GM21515 (cell line): Measurements from ENCODE around the gene HSDL1.

Experiments
- ATAC-seq: cut with Tn5 transposase; IDR thresholded peaks from one replicate; pipeline ENCODE4 v1.9.1; 2021; ENCODE audit not compliant: unreplicated experiment

HSDL1 gene

DNA sequence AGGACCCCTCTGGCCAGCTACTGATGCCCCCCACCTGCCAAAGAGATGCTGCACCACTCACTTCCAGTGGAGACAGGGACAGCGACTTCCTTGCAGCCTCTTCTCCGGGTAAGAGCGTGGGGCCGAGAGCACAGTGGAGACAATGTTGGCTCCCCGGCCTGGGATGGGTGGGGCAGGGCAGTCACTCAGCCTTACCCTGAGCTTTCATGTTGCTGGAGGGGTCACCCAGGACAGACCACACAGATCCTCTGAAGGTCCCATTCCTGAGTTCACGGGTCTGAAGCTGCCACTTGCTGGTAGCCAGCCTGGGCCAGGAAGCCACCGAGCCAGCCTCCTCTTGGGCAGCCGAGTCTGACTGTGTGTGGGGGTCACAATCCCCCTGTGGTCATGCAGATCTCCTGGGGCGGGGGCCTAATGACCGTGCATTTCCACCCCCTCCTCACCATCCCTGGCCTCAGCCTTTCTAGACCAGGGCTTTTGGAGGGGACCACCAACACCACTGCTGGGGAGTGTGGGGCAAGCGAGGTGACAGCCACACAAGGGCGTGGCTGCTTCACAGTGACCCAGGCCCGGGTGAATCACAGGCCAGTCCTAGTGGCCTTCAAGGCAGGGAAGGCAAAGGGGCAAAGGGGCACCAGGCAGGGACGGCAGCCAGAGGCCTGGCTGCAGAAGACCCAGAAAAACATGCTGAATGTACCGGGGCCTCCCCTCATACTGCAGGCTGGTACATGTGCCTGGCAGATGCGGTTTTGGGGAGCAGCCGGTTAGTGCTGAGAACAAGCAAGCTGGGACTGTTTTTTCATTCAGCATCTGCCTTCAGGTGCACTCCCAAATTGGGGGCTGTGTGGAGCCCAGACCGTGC, 31.4 kb upstream of the HSDL1 start:
- no peak for ATAC-seq

DNA sequence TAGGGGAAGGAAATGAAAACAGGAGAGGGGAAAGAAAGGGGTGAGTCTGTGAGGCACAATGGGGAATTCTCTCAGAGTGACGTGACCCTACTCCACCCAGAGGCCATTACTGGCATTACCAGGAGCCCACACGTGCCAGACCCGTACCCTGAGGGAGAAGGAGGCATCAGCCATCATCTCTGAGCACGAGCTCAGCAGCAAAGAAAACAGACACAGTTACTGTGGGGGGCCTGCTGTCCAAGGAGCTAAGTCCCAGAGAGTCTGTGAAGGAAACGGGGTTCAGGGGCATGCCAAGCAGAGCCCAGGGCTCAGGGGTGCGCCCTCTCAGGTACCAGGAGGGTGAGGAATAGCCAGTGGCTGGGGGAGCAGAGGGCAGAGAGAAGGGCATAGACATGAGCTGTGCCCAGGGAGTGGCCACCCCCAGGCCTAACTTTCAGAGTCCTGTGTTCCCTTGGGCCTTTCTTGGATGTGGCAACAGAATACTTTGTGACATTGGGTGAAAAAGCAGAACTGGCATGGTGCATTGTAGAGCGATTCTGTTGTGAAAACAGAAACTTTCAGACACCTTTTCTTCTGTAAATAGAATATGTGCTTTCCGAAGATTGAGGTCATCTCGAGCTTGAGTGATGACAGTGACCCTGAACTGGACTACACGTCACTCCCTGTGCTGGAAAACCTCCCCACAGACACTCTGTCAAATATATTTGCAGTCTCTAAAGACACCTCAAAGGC, 30.5 kb upstream of the HSDL1 start:
- peak; percentile 73 for ATAC-seq

DNA sequence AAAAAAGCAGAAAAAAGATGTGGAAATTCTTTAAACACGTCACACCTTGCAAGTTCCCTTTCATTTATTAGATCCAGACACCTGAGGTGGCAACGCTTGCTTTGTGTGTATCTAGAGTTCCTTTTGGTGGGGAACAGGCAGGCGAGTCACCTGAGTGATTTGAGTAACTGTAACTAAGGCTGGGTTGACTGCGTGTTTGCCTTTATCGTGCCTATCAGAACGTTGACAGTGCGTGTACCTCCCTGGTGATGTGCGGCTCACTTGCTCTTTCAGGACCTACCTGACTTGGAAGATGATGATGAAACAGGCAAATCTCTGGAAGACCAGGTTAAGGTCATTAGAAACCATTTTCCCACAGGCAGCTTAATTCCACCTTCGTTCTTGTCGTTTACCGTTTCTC, 29.4 kb upstream of the HSDL1 start:
- ATAC-seq: no peak

DNA sequence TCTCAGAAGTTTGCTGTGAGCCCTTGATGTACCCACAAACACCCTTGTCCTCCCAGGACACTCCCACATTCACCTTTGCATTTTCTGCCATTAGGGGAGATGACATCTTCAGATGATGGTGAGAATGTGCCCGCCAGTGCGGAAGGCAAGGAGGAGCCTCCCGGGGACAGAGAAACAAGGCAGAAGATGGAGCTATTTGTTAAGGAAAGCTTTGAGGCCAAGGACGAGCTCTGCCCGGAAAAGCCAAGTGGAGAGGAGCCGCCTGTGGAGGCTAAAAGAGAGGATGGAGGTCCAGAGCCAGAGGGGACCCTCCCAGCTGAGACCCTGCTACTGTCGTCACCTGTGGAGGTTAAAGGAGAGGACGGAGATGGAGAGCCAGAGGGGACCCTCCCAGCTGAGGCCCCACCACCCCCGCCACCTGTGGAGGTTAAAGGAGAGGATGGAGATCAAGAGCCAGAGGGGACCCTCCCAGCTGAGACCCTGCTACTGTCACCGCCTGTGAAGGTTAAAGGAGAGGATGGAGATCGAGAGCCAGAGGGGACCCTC, 24.9 kb upstream of the HSDL1 start:
- no peak for ATAC-seq

DNA sequence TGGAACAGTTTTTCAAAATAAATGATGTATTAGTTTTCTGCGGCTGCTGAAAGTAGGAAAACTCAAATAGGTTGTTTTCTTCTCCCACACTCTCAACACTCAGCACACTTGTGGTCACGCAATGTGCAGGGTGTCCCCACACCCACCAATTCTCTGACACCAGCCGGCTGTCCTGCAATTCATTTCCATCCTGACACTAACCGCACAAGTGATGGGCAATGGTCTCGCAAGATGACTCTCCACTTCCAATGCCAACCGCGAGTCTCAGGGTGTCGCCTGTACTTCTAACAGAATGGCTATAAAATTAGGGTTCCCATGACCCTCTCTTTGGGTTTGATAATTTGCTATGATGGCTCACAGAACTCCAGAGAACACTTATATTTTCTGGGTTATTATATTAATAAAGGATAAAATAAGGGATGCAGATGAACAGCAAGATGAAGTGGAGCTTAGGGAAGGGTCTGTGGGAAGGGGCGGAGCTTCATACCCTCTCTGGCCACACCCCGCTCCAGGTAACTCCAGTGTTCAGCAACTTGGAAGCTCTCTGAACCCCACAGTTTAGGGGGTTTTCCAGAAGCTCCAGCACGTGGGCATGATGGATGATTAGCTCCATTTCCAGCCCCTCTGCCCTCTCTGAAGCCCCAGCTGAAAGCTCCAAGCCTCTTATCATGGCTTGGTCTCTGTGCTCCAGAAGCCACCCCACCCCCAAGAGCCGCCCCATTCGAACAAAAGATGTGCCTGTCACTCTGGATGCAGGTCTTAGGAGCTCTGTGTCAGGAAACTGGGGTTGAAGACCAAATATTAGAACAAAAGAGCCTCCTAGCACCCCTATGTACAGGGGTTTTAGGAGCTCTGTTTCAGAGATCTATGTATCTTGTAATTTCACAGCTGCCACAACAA, 22.1 kb upstream of the HSDL1 start:
- no peak for ATAC-seq

DNA sequence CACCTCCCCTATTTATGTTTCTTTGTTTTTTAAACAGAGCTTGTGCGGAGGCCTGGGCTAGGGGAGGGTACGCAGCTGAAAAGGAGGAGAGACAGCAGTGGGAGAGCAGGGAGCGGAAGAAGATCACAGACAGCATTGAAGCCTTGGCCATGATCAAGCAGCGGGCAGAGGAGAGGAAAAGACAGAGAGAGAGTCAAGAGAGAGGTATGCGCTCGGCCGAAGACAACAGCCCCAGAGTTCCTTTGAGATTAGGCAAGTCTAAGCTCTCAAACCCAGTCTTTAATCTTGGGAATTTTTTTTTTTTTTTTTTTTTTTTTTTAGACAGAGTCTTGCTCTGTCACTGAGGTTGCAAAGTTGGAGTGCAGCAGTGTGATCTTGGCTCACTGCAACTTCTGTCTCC, 20.8 kb upstream of the HSDL1 start:
- ATAC-seq: no peak

DNA sequence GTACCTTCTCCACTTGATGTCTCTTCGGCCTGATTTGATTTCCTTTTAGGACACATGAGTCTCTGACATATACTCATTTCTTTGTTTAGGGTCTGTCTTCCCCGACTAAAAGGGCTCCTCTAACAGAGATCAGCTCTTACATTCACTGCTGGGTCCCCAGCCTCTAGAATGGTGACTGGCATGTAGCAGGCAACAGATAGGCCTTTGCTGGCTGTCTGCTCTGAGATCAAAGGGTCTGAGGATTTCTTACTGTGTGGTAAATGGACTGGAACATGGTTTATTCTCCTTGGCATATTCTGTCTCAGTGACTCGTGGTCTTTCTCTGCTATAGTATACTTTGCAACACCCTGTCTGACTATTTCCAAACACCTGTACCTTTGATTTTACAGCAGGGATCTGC, 16.8 kb upstream of the HSDL1 start:
- no peak for ATAC-seq

DNA sequence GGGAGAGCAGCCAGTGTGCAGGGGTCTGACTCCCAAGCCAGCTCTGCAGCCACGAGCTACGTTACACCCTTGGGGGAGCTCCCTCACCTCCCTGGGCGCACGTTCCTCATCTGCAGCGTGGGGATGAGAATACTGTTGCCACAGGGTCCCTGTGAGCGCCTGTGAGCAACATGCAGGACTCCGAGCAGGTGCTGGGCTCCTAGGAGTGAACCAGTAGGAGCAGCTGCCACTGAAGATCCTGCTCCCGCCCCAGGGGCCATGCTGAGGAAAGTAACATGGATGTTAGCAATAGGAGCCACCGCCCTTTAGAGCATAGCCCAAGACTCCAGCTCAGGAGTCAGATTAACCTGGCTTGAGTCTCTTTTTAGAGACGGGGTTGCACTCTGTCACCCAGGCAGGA, 16.1 kb upstream of the HSDL1 start:
- ATAC-seq: no peak

DNA sequence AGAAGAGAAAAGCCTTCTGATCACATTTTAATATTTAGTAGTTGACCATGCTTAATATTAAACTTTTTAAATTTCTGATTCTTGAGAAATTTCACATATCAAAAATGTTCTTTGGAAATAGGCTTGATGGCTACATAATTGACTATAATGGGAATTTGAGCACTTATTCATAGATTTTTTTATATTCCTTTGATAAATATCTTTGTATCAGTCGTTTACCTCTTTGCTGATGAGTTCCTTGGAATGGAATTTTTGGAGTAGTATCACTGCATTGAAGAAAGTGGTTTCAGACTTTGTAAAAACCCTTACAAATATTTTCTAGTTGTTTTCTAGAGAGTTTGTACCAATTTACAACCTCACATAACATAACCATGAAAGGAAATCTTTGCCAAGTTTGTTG, 14.8 kb upstream of the HSDL1 start:
- no peak for ATAC-seq

DNA sequence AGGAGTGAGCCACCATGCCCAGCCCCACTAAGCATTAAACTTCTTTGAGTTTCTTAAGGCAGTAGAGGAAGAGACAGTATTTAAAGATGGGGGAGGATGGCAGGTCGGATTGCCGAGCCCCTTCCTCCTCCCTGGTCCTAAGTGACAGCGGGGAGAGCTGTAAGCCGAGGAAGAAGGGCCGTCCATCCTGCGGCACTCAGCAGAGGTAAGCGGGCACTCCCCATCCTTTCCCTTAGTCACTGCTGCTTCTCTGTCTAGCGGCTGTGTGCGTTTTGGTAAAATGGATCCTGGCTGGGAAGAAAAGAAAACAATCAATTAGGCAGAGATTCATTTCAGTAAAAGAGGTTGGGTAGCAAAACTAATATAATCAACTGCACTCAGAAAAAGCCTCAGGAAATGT, 14.0 kb upstream of the HSDL1 start:
- no peak for ATAC-seq

DNA sequence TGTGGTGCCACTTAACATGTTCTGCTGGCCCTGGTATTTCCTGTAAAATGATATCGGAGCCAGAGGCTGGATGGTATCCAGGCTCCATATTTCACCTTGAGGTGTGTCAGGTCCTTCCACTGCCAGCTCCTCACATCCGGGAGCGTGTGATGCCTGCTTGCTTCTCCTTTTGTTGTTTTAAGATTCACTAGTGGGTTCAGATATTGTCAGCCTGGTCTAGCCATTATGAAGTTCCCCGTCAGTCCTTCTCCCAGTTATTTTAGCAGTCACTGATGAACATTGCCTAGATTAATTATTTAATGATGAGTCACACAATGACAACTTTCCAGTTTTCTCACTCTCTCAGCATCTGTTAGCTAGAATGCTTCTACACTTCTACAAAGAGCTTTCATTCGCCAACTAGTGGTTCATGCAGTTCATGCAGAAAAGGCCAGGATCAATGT, 11.4 kb upstream of the HSDL1 start:
- ATAC-seq: no peak

DNA sequence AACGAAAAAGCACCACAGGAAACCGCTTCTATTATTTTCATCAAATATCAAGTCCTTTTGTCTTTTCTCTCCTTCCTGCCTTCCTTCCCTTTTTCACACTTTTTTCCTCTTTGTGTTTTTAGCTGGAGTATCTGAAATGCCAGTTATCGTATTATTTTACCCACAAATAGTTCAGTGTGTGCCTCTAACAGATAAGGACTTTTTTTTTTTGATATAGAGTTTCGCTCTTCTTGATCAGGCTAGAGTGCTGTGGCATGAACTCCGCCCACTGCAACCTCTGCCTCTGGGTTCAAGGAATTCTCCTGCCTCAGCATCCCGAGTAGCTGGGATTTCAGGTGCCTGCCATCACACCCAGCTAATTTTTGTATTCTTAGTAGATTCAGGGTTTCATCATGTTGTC, 10.8 kb upstream of the HSDL1 start:
- no peak for ATAC-seq

DNA sequence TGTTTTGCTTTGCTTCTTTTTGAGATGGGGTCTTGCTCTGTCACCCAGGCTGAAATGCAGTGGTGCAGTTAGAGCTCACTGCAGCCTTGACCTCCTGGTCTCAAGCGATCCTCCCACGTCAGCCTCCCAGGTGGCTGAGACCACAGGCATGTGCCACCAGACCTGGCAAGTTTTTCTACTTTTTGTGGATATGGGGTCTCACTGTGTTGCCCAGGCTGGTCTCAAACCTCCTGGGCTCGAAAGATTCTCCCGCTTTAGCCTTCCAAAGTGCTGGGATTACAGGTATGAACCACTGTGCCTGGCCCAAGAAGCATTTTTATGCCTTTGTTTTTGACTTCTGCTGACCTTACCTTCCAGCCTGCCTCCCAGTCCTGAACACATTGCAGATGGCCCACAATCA, 10.2 kb upstream of the HSDL1 start:
- no peak for ATAC-seq

DNA sequence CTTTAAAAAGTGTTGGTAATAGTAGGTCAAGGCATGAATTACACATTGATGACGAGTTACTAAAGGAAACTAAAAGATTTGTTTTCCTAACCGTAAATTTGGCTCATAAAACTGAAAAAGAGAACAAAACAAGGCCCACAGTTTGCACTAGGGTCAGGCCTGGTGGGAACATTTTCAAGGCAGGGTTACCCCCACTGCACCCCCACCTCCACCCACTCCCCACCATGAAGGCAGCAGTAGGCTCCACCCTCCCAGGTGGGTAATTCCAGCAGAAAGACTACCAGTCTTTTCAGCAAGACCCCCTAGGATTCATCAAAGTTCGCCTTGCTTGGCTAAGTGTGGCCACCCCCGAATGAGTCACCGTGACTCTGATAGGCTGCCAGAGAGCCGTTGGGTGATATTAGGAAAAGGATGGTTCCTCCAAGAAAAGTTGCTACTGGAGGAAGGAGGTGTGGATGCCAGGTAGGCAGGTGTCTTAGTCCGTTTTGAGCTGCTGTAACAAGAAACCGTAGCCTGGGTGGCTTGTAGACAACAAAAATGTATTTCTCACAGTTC, 8.8 kb upstream of the HSDL1 start:
- no peak for ATAC-seq

DNA sequence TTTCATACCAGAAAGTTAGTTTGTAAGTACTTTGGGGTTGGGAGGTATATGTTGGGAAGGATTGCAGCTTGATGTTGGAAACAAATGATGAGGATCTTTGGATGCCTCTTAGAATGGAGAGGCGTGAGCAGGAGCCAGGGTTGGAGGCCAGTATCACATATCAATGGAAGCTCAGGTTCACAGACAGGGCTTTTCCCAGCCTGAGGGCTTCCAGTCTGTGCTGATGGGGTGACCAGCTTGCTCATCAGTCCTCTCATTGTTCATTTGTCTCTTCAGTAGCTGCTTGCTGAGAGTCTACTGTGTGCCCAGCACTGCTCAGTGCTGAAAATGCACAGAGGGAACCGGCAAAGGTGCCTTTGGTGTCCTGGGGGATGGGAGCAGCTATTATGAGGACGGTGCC, 5.9 kb upstream of the HSDL1 start:
- ATAC-seq: no peak

DNA sequence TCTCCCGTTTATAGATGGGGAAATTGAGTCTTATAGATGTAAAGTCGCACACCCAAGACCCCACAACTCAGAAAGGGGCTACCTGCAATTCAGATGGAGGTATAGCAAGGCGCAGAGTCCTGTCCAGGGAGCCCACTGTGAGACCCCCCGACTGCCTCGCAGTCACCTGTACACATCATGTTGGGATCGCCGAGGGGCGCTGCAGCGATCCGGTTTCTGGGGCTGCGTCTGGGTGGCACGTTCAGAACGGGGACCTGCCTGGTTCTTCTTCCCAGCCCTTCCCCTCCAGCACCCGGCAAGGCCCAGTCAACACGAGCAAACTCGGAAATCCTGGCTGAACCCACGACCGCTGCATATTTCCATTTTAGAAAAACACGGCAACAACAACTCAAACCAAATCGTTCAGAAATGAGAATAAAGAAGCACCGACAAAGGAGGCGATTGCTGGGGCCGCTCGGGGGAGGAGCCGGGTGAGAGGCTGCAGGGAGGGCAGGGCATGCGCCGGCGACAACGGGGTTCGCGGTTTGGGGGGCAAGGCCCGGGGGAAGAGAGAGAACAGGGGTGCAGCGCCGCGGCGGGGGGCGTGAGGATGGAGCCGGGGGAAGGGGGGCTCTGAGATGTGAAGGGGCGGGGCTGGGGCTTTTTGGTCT, 643 bp downstream of the HSDL1 start:
- peak; percentile 27 for ATAC-seq

DNA sequence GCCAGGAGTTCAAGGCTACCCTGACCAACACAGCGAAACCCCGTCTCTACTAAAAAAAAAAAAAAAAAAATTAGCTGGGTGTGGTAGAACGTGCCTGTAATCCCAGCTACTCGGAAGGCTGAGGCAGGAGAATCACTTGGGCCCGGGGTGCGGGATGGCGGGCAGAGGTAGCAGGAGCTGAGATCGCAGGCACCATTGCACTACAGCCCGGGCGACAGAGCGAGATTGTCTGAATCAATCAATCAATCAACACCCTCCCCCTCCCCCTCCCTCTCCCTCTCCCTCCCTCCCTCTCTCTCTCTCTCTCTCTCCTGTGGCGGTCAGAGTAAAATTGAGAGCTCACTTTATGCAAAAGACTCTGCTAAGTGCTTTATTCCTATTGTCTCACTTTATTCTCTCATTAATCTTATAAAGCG, 1.2 kb downstream of the HSDL1 start:
- no peak for ATAC-seq

DNA sequence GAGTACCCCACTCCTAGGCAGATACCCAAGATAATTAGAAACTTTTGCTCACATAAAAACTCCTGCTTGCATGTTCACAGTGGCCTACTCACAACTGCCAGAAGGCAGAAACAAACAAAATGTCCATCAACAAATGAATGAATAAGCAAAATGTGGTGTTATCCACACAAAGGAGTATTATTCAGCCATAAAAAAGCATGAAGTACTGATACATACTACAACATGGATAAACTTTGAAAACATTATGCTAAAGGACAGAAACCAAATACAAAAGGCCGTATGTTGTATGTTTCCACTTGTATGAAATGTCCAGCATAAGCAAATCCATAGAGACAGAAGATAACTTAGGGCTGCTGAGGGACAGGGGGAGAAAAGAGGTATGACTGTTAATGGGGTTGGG, 1.9 kb downstream of the HSDL1 start:
- no peak for ATAC-seq

DNA sequence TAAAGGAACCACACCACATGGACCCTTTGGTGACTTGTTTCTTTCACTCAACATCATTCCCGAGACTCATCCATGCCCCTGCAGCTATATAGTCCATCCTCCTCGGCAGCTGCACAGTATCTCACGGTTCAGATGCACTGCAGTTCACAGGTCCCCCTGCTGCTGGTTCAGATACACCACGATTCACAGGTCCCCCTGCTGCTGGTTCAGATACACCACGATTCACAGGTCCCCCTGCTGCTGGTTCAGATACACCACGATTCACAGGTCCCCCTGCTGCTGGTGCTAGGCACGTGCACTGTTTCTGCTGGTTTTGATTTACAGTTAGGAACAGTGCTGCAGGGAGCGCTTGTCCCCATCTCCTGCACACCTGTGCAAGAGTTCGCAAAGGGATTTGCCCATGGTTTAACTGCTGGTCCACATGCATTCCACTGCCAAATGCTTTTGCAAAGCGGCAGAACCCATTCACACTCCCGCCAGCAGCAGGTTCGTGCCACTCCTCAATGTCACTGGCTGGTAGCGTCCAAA, 3.8 kb downstream of the HSDL1 start:
- no peak for ATAC-seq

DNA sequence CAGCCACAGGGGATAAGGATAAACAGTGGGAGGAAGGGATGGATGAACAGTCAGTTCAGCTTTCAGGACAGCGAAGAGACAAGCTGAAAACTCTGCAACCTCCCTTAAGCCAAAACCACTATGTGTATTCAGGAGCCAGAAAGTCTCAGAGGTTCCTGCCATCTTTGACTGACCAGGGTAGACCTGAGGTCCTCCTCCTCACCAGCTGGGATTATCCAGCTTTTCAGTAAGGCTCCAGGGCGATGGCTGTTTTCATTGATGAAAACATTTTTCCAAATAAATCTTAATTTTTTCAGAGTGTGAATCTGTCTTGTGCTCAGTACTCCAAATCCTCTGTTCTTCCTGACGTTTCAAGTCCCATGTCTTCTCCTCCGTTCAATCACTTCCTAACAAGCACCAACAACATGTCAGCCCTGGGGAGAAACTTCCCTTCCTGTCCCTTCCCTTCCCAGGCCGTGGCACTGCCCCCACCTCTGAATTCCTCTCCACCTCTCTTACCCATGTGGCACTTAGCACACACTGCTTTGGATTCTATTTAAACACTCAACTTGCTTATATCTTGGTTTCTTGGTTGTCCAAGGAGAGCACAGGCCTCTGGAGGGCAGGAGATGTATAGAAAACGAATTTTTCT, 5.2 kb downstream of the HSDL1 start:
- no peak for ATAC-seq
